IPS DF 6.9 (cell line): ENCODE results near the gene RSBN1L.

Experiments used
- DNase-seq: peaks from one replicate; pipeline ENCODE4 v3.0.0-alpha.2; 2013; ENCODE audit warnings: low read depth, low spot score
- H3K27ac ChIP-seq: one replicate; pipeline ENCODE4 v1.5.1; 2013; ENCODE audit warnings: low read length, control low read depth
- H3K27me3 ChIP-seq: 2 replicates; pipeline ENCODE4 v1.6.1; 2013; ENCODE audit warnings: mild to moderate bottlenecking, low read length; ENCODE audit not compliant: control insufficient read depth, insufficient read depth
- H3K36me3 ChIP-seq: 2 replicates; pipeline ENCODE4 v1.6.1; 2013; ENCODE audit warnings: low read length; ENCODE audit not compliant: control insufficient read depth, insufficient read depth
- H3K4me1 ChIP-seq: 2 replicates; pipeline ENCODE4 v1.6.1; 2013; ENCODE audit warnings: low read length; ENCODE audit not compliant: control insufficient read depth, insufficient read depth
- H3K4me3 ChIP-seq: 2 replicates; pipeline ENCODE4 v1.5.1; 2013; ENCODE audit warnings: mild to moderate bottlenecking, low read length
- H3K9me3 ChIP-seq: 2 replicates; pipeline ENCODE4 v1.6.1; 2013; ENCODE audit warnings: low read length, inconsistent platforms; ENCODE audit not compliant: control insufficient read depth, insufficient read depth
- WGBS: extraction: QIAGEN DNeasy Blood & Tissue Kit; methylation state at CpG from one replicate; pipeline ENCODE4 v1.1.7; 2013; ENCODE audit warnings: mixed read lengths, missing lambda C conversion rate; ENCODE audit not compliant: insufficient read length, insufficient coverage; 5-methylcytosine and 5-hydroxymethylcytosine counted together

RSBN1L gene

GRCh38 chr7:77687747-77688144 is 8.5 kb upstream of the RSBN1L start:
- WGBS, result no CpG with 5 or more reads among the region's 1 CpG
- no peak for DNase-seq
- Histone ChIP-seq H3K36me3 (peaks cover 3% of the 10 kb centered on the region; the same call in 1 of the 2 replicates), H3K4me3 (no peak overlapping the region), H3K9me3 (no peaks in the 10 kb centered on the region), H3K27ac (no peak overlapping the region), H3K4me1 (peaks cover 2% of the 10 kb centered on the region; the same call in 1 of the 2 replicates), H3K27me3 (no peaks in the 10 kb centered on the region)

GRCh38 chr7:77690289-77690688 is 6.0 kb upstream of the RSBN1L start:
- H3K27me3 ChIP-seq, result no peaks in the 10 kb centered on the region
- WGBS, result no CpG with 5 or more reads among the region's 8 CpGs
- H3K4me1 ChIP-seq, result peaks cover under 1% of the 10 kb centered on the region; the same call in 1 of the 2 replicates
- H3K4me3 ChIP-seq, result no peak overlapping the region
- H3K36me3 ChIP-seq, result peaks cover 3% of the 10 kb centered on the region; the same call in 1 of the 2 replicates
- H3K27ac ChIP-seq, result no peak overlapping the region
- no peaks in the 10 kb centered on the region for H3K9me3 ChIP-seq
- no peak for DNase-seq

- Histone ChIP-seq H3K36me3 (peaks cover 3% of the 10 kb centered on the region; the same call in 1 of the 2 replicates), H3K27ac (no peak overlapping the region), H3K4me3 (no peak overlapping the region), H3K9me3 (no peaks in the 10 kb centered on the region), H3K27me3 (no peaks in the 10 kb centered on the region), H3K4me1 (no peaks in the 10 kb centered on the region)
- no CpG with 5 or more reads among the region's 10 CpGs for WGBS
- no peak for DNase-seq
Measured at GRCh38 chr7:77691892-77692491, 4.3 kb upstream of the RSBN1L start.

- Histone ChIP-seq H3K4me1 (no peaks in the 10 kb centered on the region), H3K36me3 (peaks cover 3% of the 10 kb centered on the region; the same call in 1 of the 2 replicates), H3K27me3 (no peaks in the 10 kb centered on the region), H3K4me3 (no peak overlapping the region), H3K9me3 (no peaks in the 10 kb centered on the region), H3K27ac (no peak overlapping the region)
- no peak for DNase-seq
- no CpG with 5 or more reads among the region's 14 CpGs for WGBS
Measured at GRCh38 chr7:77693830-77694583, 2.3 kb upstream of the RSBN1L start.

GRCh38 chr7:77696643-77697534 is 630 bp downstream of the RSBN1L start:
- no peak for DNase-seq
- Histone ChIP-seq H3K27me3 (no peaks in the 10 kb centered on the region), H3K4me3 (peak overlapping the region; percentile 73), H3K27ac (no peak overlapping the region), H3K4me1 (no peaks in the 10 kb centered on the region), H3K36me3 (no peaks in the 10 kb centered on the region), H3K9me3 (no peaks in the 10 kb centered on the region)
- no CpG with 5 or more reads among the region's 67 CpGs for WGBS

GRCh38 chr7:77697535-77697831 is 1.2 kb downstream of the RSBN1L start:
- H3K4me1 ChIP-seq, result no peaks in the 10 kb centered on the region
- WGBS, result no CpG with 5 or more reads among the region's 10 CpGs
- DNase-seq, result no peak
- no peaks in the 10 kb centered on the region for H3K36me3 ChIP-seq
- H3K27ac ChIP-seq, result no peak overlapping the region
- no peaks in the 10 kb centered on the region for H3K9me3 ChIP-seq
- H3K27me3 ChIP-seq, result no peaks in the 10 kb centered on the region
- H3K4me3 ChIP-seq, result peak overlapping the region; percentile 73; the same call in 1 of the 2 replicates

- Histone ChIP-seq H3K4me3 (no peak overlapping the region; the same call in 1 of the 2 replicates), H3K9me3 (no peaks in the 10 kb centered on the region), H3K27ac (no peak overlapping the region), H3K36me3 (no peaks in the 10 kb centered on the region), H3K4me1 (no peaks in the 10 kb centered on the region), H3K27me3 (no peaks in the 10 kb centered on the region)
- DNase-seq, result no peak
Measured at GRCh38 chr7:77698042-77698625, 1.9 kb downstream of the RSBN1L start.

GRCh38 chr7:77699056-77699455 is 2.8 kb downstream of the RSBN1L start:
- no peaks in the 10 kb centered on the region for H3K36me3 ChIP-seq
- no CpG with 5 or more reads among the region's 2 CpGs for WGBS
- H3K27ac ChIP-seq, result no peak overlapping the region
- no peaks in the 10 kb centered on the region for H3K9me3 ChIP-seq
- H3K4me1 ChIP-seq, result no peaks in the 10 kb centered on the region
- no peak for DNase-seq
- no peak overlapping the region for H3K4me3 ChIP-seq
- no peaks in the 10 kb centered on the region for H3K27me3 ChIP-seq

GRCh38 chr7:77702513-77702912 is 6.3 kb downstream of the RSBN1L start:
- H3K27ac ChIP-seq, result no peak overlapping the region
- WGBS, result no CpG with 5 or more reads among the region's 2 CpGs

GRCh38 chr7:77702968-77703472 is 6.8 kb downstream of the RSBN1L start:
- H3K4me3 ChIP-seq, result no peak overlapping the region
- H3K27me3 ChIP-seq, result no peaks in the 10 kb centered on the region
- no peaks in the 10 kb centered on the region for H3K9me3 ChIP-seq
- H3K4me1 ChIP-seq, result no peaks in the 10 kb centered on the region
- no peak for DNase-seq
- no peak overlapping the region for H3K27ac ChIP-seq
- no CpG with 5 or more reads among the region's 3 CpGs for WGBS
- H3K36me3 ChIP-seq, result no peaks in the 10 kb centered on the region

More at GRCh38 chr7:77702513-77702912, 6.3 kb downstream of the RSBN1L start:
- Histone ChIP-seq H3K4me1 (no peaks in the 10 kb centered on the region), H3K4me3 (no peak overlapping the region), H3K27me3 (no peaks in the 10 kb centered on the region), H3K36me3 (no peaks in the 10 kb centered on the region), H3K9me3 (no peaks in the 10 kb centered on the region)
- DNase-seq, result no peak
